HG03354 (cell line): ENCODE measurements around the gene DYNLL2.
A peak's percentile ranks its signal among the peaks of the same experiment; 100 is the strongest.
"Not testable (repeated sequence)": the region's sequence is repeated elsewhere in the genome, so short reads cannot be mapped to it uniquely, and the experiment has no call there.

ENCODE experiments used
- ATAC-seq: cut with Tn5 transposase; IDR thresholded peaks from one replicate; pipeline ENCODE4 v1.9.1; 2021; ENCODE audit warnings: mild to moderate bottlenecking; ENCODE audit not compliant: unreplicated experiment, poor library complexity, severe bottlenecking

Gene DYNLL2

DNA sequence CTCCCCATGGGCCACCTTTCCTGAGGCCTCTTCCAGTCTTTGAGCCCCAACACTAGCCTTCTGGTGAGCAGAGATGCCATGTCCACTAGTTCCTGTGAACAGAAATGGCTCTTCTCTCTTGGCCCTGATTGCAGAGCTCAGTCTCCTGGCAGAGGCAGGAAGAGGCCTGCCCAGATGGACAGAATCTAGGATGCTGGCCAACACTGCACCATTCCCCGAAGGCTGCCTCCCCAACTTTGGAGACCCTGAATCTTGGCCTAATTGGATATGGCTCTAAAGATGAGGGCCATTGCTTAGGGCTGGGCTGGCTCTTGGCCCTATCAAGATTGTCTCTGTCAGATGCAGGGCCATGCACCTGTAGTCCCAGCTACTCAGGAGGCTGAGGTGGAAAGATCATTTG, 18.0 kb upstream of the DYNLL2 start:
- no peak for ATAC-seq

DNA sequence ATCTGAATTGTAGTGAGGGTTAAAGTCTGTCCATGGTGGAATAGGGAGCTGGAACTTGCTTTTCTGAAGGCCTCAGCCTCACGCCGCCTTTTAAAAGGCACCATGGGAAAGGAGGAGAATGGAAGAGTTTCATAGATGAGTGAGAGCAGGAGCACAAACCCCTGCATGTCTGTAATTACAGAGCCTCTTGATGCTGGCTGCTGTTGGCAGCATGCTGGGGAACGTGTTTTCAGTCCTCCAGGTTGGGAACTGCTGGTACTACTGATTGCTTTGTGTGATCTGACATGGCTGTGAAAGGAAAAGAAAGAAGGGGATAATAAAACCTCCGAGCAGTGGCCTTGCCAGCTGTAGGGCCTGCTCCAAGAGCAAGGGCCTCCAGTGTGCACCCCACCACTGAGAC, 16.8 kb upstream of the DYNLL2 start:
- ATAC-seq, result no peak

DNA sequence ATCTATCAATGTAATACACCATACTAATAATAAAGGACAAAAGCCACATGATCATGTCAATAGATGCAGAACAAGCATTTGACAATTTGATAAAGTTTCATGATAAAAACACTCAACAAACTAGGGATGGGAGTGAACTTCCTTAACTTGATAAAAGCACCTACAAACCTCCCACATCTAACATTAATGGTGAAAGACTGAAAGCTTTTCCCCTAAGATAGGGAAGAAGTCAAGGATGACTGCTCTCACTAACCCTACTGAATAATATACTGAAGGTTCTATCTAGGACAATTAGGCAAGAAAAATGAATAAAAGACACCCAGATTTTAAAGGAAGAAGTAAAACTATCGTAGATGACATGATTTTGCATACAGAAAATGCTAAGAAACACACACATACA, 10.4 kb upstream of the DYNLL2 start:
- no peak for ATAC-seq

DNA sequence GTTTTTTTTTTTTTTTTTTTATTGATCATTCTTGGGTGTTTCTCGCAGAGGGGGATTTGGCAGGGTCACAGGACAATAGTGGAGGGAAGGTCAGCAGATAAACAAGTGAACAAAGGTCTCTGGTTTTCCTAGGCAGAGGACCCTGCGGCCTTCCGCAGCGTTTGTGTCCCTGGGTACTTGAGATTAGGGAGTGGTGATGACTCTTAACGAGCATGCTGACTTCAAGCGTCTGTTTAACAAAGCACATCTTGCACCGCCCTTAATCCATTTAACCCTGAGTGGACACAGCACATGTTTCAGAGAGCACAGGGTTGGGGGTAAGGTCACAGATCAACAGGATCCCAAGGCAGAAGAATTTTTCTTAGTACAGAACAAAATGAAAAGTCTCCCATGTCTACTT, 10.0 kb upstream of the DYNLL2 start:
- not testable (repeated sequence) for ATAC-seq

DNA sequence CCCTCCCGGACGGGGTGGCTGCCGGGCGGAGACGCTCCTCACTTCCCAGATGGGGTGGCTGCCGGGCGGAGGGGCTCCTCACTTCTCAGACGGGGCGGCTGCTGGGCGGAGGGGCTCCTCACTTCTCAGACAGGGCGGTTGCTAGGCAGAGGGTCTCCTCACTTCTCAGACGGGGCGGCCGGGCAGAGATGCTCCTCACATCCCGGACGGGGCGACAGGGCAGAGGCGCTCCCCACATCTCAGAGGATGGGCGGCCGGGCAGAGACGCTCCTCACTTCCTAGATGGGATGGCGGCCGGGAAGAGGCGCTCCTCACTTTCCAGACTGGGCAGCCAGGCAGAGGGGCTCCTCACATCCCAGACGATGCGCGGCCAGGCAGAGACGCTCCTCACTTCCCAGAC, 8.8 kb upstream of the DYNLL2 start:
- not testable (repeated sequence) for ATAC-seq

DNA sequence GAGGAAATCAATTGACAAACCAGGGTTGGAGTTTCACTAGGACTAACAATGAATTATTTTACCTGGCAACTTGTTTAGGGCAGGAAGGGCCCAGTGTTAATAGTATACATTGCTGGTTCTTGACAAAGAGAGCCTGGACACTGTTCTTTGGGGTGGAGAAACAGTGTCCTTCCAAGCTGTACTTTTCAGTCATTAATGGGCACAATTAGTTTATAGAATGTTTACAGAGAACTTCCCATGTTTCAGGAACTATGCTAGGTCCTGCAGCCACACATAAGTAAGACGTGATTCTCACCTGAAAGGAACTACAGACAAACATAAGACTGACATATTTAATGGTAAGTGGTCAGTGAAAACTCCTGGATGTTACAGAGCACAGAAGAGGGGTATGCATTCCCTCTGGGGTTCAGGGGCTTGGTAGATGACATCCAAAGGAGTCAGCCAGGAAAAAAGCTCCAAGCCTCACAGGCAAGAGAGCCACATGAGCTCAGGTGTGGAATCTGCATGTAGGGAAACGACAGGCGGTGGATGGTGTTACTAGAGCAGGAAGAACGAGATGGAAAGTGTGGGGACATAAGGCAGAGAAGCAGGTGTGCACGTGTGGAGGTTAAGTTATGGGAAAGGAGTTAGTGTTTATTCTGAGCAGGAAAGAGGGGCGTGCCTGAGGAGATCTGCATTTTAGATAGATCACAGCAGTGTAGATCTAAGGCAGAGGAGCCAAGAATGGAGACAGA, 3.8 kb upstream of the DYNLL2 start:
- ATAC-seq, result no peak

DNA sequence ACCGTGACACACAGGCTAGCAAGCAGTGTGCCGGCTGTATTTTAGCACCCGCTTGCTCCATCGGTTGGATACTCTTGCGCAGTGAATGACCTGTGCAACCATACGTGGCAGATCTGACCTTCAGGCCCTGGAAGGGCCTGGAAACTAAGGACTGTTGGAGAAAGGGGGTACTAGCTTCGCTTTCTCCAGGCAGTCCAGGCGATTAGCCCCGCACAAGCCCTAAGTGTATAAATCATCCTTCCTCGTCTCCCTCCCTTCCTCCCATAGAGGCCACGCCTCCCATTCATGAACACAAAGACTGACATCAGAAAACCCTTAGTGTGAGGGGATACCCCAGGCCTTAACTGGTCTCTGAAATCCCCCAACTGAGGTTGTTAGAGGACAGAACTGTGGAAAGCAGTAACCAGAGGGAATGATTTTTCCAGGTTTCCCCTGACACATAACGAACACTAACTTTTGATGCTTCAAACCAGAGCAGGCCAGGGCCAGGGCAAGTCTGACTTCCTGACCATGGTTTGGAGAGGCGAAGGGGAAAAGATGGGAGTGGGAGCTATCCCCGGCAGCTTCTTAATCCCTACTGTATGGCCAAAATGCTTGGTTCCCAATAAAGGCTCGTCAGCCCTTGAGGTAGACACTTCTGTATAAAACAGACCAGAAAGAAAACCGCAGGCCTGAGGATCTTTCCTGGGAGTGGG, 1.4 kb upstream of the DYNLL2 start:
- no peak for ATAC-seq

DNA sequence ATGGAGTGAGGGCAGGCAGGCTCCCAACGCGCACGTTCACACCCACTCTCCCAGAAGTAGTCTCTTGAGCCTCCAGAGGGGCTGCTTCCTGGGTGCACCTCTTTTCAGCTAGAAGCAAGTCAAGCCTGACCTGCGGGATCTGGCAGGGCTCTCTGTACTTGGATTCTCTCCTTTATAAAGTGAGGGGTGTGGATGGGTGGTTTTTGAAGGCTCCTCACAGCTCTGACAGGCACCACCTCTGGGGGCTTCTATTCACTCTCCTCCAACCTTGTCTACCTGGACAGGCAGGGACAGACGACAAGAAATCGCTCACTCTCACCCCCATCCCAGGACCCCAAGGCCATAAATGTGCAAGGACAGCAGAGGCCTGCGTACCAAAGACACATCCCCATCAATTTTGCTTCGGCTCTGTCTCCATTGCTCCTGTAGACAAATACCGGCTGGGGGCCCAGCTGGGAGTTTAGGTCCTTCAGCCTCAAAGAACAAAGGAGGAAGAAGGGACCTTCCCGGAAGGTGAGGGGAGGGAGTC, 814 bp upstream of the DYNLL2 start:
- ATAC-seq, result no peak

DNA sequence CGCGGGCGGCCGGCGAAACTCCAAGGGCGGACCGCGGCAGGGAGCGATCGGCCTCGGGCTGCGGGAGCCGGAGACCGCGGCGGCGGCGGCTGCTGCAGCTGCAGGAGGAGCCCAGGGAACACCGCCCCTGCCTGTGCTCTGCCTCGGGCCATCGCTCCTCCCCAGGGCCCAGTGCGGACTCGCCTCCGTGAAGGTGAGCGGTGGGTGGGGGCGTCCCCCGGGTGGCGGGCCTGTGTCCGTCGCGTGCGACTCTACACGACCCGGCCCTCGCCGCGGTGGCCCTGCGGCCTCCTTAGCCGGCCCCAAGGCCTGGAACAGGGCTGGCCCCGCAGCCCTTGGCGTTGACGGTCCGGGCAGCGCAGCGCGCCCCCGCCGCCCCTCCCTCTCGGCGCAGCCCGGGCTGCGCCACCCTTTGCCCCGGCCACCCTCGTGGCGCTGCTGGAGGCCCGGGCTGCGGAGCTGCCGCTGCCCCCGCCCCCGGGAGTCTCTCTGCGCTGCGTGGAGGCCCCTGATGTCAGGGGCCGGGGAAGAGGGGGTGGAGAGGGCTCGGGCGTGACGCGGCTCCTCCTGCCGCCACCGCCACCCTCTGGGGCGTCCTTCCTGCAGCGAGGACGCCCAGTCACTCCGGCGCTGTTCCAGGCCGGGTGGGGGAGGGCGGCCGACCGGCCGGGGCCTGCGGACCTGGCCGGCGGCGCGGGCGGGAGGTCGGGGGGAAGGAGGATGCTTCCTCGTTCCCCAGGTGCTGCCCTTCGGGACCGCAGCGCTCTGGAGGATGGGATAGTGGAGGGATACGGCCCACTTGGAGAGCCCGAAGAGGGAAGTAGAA, 485 bp downstream of the DYNLL2 start:
- peak; percentile 63 for ATAC-seq

DNA sequence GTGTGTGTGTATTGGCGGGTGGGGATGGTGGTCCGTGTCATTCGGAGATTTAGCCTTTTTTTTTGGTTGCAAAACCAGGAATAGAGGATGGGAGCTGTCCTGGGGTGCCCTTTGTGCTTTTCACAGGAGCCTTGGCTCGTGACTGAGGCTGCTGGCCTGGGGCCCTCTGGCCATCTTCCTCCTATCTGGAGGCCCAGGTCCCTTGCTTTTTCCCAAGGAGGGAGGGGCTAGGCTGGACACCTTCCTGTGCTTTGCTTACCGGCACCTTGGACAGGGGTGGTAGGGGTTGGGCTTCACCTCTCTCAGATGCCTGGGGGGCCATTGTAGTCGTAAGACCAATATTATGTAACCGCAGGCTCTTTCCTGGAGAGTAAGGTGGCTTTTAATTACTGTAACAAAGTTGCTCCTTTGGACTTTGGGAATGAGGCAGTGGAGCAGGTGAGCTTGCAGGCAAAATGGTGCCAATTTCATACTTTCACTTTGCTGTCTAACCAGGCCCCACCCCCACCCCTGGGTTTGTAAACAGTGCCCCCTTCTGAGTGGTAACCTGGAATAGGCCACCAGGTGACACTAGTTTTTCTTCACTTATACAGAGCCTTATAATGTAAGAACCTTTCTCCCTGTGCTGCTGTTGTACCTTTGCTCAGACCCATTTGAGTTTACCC, 1.2 kb downstream of the DYNLL2 start:
- peak; percentile 2 for ATAC-seq

DNA sequence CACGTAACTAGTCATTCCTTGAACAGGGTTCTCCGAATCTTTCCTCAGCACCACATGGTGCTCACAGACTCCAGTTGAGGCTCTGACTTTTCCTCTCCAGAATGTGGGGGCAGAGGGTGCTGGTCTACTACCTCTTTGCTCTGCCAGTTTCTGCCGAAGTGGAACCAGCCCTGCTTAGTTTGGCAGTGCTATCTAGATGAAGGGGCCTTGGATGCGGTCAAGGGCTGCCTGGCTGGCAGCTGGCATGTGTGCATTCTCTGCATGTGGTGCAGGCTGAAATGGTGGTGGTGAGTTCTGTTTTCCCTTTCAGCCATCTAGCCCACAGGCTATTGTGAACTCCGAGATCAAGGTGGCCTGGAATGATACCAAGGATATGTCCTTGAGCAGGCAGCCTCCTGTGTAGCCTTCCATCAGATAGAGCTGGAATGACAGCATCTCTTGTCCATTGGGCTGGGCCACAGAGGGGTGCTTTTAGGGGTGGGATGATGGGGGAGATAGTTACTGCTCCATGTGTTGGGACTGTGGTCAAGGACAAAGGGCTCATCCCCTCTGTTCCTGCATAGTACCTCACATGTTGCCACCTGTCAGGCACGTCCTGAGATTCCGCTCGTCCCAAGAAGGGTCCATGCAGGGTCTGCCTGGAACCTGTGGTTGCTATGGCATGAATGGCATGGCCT, 2.0 kb downstream of the DYNLL2 start:
- ATAC-seq, result no peak

DNA sequence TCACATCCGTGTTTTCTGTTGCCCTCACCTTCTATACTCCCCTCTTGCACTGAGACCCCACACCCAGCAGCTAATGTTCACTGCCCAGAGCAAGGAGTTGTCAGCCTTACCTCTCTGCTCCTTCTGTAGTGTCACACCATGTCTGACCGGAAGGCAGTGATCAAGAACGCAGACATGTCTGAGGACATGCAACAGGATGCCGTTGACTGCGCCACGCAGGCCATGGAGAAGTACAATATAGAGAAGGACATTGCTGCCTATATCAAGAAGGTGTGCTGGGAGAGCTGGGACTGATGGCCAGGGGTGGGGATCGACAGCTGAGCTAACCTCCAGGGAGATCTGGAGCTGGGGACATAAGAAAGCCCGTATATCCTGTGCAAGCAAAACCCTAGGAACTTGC, 3.7 kb downstream of the DYNLL2 start:
- ATAC-seq, result no peak

DNA sequence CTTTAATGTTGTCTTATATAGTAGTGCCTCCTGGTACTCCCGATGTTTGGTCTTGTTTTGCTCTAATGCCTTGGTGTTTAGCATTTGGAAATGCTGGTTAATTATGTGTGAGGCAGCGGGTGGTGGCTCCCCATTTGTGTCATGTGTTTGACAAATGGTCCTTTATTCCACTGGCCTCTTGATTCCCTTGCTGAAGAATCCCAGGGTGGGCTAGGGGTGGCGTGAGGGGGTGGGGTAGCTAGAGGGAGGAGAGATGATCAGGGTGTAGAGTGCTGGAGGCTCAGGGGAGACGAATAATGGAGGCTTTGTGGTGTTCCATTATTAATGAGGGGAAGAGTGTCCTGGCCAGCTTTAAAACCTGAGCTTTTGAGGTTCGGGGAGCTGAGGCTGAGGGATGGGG, 5.4 kb downstream of the DYNLL2 start:
- no peak for ATAC-seq

DNA sequence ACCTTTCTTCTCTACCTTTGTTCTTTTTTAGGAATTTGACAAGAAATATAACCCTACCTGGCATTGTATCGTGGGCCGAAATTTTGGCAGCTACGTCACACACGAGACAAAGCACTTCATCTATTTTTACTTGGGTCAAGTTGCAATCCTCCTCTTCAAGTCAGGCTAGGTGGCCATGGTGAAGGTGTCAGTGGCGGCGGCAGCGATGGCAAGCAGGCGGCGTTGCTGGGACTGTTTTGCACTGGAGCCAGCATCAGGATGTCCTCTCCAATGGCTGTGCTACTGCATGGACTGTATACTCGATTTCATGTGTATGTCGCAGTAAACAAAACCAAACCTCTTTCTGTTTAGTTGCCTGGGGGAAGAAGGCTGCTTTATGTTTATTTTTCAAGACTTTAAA, 5.9 kb downstream of the DYNLL2 start:
- no peak for ATAC-seq

DNA sequence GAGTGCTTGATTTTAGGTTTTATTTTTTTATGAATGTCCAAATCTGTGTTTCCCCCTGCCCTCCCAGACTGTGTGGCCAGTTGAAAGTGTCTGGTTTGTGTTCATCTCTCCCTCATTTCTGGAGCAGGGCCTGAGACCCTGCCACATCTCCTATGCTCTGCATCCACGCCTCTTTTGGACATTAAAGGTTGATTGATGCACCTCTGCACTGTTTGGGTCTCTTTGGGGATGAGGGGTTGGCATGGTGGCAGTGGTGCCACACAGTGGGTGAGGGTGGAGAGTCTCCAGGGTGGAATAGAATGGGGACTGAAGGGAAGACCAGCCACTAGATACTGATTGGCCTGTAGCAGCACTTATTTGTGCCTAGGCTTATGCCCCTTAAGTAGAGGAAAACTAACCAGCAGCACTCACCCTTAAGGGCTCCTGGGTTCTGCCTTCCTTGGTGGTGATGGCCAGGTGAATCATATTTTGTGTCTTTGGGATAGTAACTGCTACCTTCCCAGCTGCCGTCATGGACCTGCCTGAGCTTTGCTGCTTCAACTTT, 7.9 kb downstream of the DYNLL2 start:
- ATAC-seq, result no peak

DNA sequence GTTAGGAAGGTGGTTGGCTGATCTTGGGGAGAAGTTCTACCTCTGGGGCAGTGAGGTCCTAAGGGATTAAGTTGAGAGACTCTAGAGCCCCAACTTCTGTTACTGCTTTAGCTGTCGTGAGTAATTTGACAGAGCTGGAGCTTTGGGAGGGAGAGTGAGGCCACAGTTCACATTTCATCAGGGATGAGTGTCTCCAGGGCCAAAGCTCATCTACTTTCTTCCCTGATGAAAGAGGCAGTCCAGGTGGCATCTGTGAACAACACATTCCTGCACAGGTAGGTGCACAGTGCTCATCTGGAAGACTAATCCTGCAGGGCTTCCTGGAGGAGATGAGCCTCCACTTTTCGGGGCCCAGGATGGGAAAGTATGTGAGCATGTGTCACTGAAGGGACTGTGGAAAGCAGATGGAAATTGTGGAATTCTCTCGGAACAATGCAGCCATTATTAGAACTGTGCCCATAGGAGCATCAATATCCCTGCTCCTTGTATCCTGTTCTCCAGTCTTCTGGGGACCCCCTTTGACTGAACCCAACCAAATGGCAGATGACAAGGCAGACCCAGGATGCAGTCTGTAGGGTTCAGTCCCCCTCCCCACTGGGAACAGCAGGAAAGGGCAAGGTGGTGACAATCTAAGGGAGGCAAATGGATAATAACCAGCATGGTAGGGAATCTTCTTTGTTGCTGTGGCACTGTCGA, 9.0 kb downstream of the DYNLL2 start:
- ATAC-seq, result no peak

DNA sequence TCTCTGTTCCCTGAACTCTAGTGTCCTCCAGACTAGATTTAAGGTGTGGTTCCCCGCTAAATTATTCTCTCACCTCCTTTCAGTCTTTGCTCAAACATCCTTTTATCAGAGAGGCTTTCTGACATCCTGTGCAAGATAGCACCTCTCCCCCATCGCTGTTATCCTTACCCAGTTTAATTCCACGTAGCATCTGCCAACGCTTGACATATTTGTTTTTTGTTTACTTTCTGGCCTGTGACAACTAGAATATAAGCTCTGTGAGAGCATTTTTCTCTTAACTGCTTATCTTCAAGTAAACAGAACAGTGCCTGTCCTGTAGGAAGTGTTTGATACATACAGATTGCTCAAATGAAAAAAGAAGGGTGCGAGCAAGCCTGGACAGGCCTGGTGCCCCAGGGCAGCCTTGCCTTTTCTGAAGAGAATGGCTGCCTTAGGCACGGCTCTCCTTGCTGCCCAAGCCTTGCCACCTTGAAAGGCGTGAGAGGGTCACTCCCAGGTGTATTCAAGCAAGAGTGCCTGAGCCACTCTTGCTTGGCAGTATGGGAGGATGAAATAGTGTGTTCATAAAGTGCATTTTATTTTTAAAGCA, 9.7 kb downstream of the DYNLL2 start:
- no peak for ATAC-seq

DNA sequence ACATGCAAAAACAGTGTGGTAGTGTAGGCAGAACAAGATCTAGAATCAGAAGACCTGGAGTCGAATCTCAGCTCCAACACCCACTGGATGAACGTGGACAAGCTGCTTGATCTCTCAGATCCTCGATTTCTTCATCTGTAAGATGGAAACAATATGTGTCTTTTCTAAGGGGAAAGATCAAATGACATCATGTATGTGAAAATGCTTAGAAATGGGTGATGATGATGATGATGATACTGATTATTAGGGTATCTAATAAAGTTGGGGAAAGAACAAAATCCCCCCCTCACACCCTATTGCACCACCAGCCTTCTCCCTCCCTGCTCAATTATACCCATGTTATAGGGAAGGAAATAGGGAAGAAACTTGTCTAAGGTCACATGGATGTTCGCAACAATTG, 10.9 kb downstream of the DYNLL2 start:
- ATAC-seq, result no peak
